ENCODE measurements around the gene THUMPD2. TPM values are rescaled to one million over a fixed set of nuclear protein-coding genes. Genes with fewer than 3 reads are reported as not detected.

Gene THUMPD2
- total RNA-seq, 1 experiment from 2014 or later = 19.5 TPM

DNA sequence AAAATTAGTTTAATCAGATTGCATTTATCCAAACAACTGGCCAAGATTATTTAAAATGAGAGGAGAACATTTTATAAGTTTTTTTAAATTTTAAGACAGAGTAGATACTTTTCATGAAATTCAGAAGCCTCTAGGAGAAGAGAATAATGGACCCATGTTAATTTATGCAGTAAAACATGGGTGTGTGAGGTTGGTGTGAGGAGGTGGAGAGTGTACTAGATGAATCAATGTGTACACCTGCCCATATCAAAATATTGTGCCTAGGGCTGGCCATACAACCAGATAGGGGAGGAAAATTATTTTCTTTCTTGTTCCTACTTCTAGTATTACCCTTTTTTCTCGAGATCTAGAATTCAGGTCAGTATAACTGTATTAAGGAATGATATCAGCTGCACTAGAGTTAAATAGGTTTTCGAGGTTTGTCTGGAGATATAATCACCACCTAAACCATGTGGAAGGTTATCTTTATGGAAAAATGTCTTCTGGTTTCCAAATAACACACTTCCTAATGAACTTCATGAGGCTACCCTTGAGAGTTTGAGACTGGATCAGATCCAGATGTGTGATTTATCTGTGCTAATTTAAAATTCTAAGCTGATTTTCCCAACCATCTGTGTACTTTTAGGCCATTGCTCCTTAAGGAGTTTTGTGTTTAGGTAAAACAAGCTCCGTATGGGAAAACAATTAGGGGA is 75.7 kb downstream of the THUMPD2 start:
- H3K36me3 Mint-ChIP-seq (ENCODE audit: insufficient read depth in 1 of 3, low read depth in 3 of 3) = peaks cover 16 to 34% (median 24%) of the 10 kb centered on the region in 3 experiments
- WGBS (ENCODE audit: extremely low coverage, insufficient read length, low lambda C conversion rate) = no CpG with 5 or more reads among the region's 3 CpGs

More for the DNA sequence above, 75.7 kb downstream of the THUMPD2 start:
- H3K23me2 ChIP-seq (ENCODE audit: insufficient read length, low read depth, low read length, poor library complexity, severe bottlenecking) = no peaks in the 10 kb centered on the region
- no peak overlapping the region for H2BK5ac ChIP-seq (ENCODE audit: insufficient read length, low read length)
- H3K4me2 ChIP-seq (ENCODE audit: insufficient read depth, insufficient read length, low read length) = no peak overlapping the region
- H3K9me3 ChIP-seq (ENCODE audit: control insufficient read depth, low read depth, low read length) = peaks cover 5% of the 10 kb centered on the region
- H3K9ac ChIP-seq (ENCODE audit: extremely low read depth, insufficient read length, low read length) = no peak overlapping the region
- no peak overlapping the region for H2BK15ac ChIP-seq (ENCODE audit: low read depth, low read length)
- no peak overlapping the region for H3K18ac ChIP-seq (ENCODE audit: insufficient read length, low read depth, low read length)
- H3K9me3 Mint-ChIP-seq = peaks cover 26 to 27% of the 10 kb centered on the region in 2 experiments
- no peak for DNase-seq
- no peaks in the 10 kb centered on the region for H3K79me1 ChIP-seq (ENCODE audit: insufficient read depth, low read depth, low read length, poor library complexity, severe bottlenecking)
- no peak overlapping the region for H3K14ac ChIP-seq (ENCODE audit: insufficient read depth, low read length)
- no peaks in the 10 kb centered on the region for H3K4me1 ChIP-seq (ENCODE audit: insufficient read depth, low read length)
- no peak overlapping the region for H3K23ac ChIP-seq (ENCODE audit: insufficient read length, low read depth, low read length)
- TF ChIP-seq, protein P1, sequence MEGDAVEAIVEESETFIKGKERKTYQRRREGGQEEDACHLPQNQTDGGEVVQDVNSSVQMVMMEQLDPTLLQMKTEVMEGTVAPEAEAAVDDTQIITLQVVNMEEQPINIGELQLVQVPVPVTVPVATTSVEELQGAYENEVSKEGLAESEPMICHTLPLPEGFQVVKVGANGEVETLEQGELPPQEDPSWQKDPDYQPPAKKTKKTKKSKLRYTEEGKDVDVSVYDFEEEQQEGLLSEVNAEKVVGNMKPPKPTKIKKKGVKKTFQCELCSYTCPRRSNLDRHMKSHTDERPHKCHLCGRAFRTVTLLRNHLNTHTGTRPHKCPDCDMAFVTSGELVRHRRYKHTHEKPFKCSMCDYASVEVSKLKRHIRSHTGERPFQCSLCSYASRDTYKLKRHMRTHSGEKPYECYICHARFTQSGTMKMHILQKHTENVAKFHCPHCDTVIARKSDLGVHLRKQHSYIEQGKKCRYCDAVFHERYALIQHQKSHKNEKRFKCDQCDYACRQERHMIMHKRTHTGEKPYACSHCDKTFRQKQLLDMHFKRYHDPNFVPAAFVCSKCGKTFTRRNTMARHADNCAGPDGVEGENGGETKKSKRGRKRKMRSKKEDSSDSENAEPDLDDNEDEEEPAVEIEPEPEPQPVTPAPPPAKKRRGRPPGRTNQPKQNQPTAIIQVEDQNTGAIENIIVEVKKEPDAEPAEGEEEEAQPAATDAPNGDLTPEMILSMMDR (conservative IDR thresholded peaks at IDR 0.05) = no peak
- H3T11ph ChIP-seq (ENCODE audit: low read length) = no peak overlapping the region
- no peak overlapping the region for H2AFZ ChIP-seq (ENCODE audit: low read length)
- H3K4me1 Mint-ChIP-seq = no peaks in the 10 kb centered on the region
- H3K4me3 Mint-ChIP-seq = no peak overlapping the region
- no peak overlapping the region for H3K27ac ChIP-seq (ENCODE audit: insufficient read length, low read depth, low read length)
- H2BK12ac ChIP-seq (ENCODE audit: insufficient read length, low read depth, low read length) = no peak overlapping the region
- H3K27ac Mint-ChIP-seq = no peak overlapping the region
- no peak overlapping the region for H2BK120ac ChIP-seq (ENCODE audit: low read depth, low read length, poor library complexity, severe bottlenecking)
- H4K20me1 ChIP-seq (ENCODE audit: control insufficient read depth, insufficient read depth, insufficient read length) = no peaks in the 10 kb centered on the region
- H3K4ac ChIP-seq (ENCODE audit: low read depth, low read length) = no peak overlapping the region
- no peak overlapping the region for H2AK5ac ChIP-seq (ENCODE audit: insufficient read length, low read length)
- no peak overlapping the region for H2BK20ac ChIP-seq (ENCODE audit: low read depth, low read length, poor library complexity, severe bottlenecking)
- H4K91ac ChIP-seq (ENCODE audit: insufficient read length, low read depth, low read length) = no peak overlapping the region
- no peak overlapping the region for H3K56ac ChIP-seq (ENCODE audit: insufficient read length, low read depth, low read length)
- H3K79me2 ChIP-seq (ENCODE audit: insufficient read depth, low read length) = no peaks in the 10 kb centered on the region
- H3K27me3 Mint-ChIP-seq (ENCODE audit: low read depth) = no peaks in the 10 kb centered on the region
- no peak overlapping the region for H4K5ac ChIP-seq (ENCODE audit: insufficient read length, low read depth, low read length)
- no peak overlapping the region for H4K8ac ChIP-seq (replicated peaks; ENCODE audit: insufficient read length, low read depth, low read length)
- no peaks in the 10 kb centered on the region for H3K27me3 ChIP-seq (ENCODE audit: insufficient read depth, low read length)

All from H9 (cell line).